Spleen (tissue), 7 donors: Measurements from ENCODE around the gene WASHC3.

Experiments
- POLR2A ChIP-seq, 3 donors: fragments of 450-650 bp; IDR thresholded peaks; one replicate each; pipeline ENCODE4 v1.5.1; 2017; ENCODE audit warnings: antibody characterized with exemption in 3 of 3, mild to moderate bottlenecking in 1 of 3
- TF ChIP-seq, protein P1 (sequence below), 11 experiments: fragments of 200-600 bp in 7 of 11; fragments of 450-650 bp in 4 of 11; sonication (generic) in 4 of 11; IDR thresholded peaks in 8 of 11; conservative IDR thresholded peaks in 3 of 11; 1 replicate in 7 of 11; 2 replicates in 4 of 11; pipeline versions ENCODE4 v1.4.0 to v1.8.0; 2016 to 2021; ENCODE audit warnings: antibody characterized with exemption in 11 of 11, inconsistent platforms in 4 of 11, mild to moderate bottlenecking in 1 of 11
- donor health status: DM: no; HTN: no; CAD: no; lungs with moderate emphysema.
- donor health status: DM: no; HTN: no; CAD: no.
- donor health status: DM: no; HTN: no; CAD: no.

DNA sequence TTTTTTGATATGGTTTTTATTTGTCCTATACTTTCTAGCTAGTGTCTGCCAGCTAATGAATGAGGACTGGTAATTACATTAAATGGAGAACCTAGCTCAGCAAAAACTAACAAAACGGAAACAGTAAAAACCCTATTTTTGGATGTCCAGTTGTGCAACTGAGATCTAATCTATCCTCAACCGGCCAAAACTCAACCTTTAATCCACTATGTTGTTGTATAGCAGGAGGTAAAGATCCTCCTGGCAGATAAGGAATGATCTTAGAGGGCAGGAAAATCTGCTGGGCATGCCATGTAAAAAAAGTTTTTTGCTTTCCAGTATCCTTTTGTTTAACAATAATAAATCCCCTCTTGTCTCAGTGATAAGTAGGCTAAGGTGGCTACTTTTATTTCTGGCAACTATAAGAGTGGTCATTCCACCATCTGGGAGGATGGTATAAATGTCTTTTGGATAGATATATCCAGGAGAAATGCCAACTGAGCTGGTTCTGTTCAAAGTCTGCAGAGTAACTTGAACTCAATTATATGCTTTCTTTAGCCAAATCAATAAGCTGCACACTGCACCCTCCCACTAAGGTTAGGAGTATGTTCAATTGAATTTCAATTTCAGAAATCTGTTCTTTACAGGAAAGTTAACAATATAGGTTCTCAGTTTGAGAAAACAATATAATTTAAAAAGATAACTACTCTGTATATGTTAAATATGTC is 40.1 kb downstream of the WASHC3 start:
- TF ChIP-seq POLR2A (IDR thresholded peaks at IDR 0.05) = no peak
- TF ChIP-seq, protein P1, sequence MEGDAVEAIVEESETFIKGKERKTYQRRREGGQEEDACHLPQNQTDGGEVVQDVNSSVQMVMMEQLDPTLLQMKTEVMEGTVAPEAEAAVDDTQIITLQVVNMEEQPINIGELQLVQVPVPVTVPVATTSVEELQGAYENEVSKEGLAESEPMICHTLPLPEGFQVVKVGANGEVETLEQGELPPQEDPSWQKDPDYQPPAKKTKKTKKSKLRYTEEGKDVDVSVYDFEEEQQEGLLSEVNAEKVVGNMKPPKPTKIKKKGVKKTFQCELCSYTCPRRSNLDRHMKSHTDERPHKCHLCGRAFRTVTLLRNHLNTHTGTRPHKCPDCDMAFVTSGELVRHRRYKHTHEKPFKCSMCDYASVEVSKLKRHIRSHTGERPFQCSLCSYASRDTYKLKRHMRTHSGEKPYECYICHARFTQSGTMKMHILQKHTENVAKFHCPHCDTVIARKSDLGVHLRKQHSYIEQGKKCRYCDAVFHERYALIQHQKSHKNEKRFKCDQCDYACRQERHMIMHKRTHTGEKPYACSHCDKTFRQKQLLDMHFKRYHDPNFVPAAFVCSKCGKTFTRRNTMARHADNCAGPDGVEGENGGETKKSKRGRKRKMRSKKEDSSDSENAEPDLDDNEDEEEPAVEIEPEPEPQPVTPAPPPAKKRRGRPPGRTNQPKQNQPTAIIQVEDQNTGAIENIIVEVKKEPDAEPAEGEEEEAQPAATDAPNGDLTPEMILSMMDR (IDR thresholded peaks at IDR 0.05 in 8 of 11, conservative IDR thresholded peaks at IDR 0.05 in 3 of 11) = no peak
